NCI-H2081 (cell line): ENCODE measurements around the gene SLC17A9.

Source experiments
- DNase-seq, 2 experiments: peaks; one replicate each; lab custom pipeline; 2025; lab: John Stamatoyannopoulos, UW

The SLC17A9 gene

GRCh38 chr20:62952373-62952967, at the start of gene SLC17A9:
TSS of gene SLC17A9 (plus strand) at chr20:62952709. CDS start at chr20:62952831, 122 bp downstream.
- DNase-seq = no peak

GRCh38 chr20:62902926-62903615, 49.4 kb upstream of the SLC17A9 start:
- no peak for DNase-seq

GRCh38 chr20:62905536-62906117, 46.9 kb upstream of the SLC17A9 start:
- DNase-seq = no peak

GRCh38 chr20:62906209-62906608, 46.3 kb upstream of the SLC17A9 start:
- no peak for DNase-seq

GRCh38 chr20:62906647-62907375, 45.7 kb upstream of the SLC17A9 start:
- no peak for DNase-seq

- DNase-seq = no peak
Observed at GRCh38 chr20:62907384-62908317, 44.9 kb upstream of the SLC17A9 start.

GRCh38 chr20:62908971-62909791, 43.3 kb upstream of the SLC17A9 start:
- peak; percentile 74 to 89 for DNase-seq

- no peak for DNase-seq
Observed at GRCh38 chr20:62910217-62910766, 42.2 kb upstream of the SLC17A9 start.

- no peak for DNase-seq
Observed at GRCh38 chr20:62910777-62911497, 41.6 kb upstream of the SLC17A9 start.

- no peak for DNase-seq
Observed at GRCh38 chr20:62911701-62912280, 40.7 kb upstream of the SLC17A9 start.

GRCh38 chr20:62913043-62913630, 39.4 kb upstream of the SLC17A9 start:
- no peak for DNase-seq

GRCh38 chr20:62914436-62914835, 38.1 kb upstream of the SLC17A9 start:
- no peak for DNase-seq

- DNase-seq = peak in 1 of 2 experiments; percentile 41
Observed at GRCh38 chr20:62914970-62915457, 37.5 kb upstream of the SLC17A9 start.

GRCh38 chr20:62916703-62917476, 35.6 kb upstream of the SLC17A9 start:
- no peak for DNase-seq

- DNase-seq = no peak
Observed at GRCh38 chr20:62917720-62918119, 34.8 kb upstream of the SLC17A9 start.

GRCh38 chr20:62918147-62918546, 34.4 kb upstream of the SLC17A9 start:
- no peak for DNase-seq

- DNase-seq = no peak
Observed at GRCh38 chr20:62918831-62919230, 33.7 kb upstream of the SLC17A9 start.
